Brain microvascular endothelial cell (primary cell): Measurements from ENCODE around the gene JMJD1C.

Source experiments
- DNase-seq: peaks from one replicate; pipeline ENCODE4 v3.0.0-alpha.2; 2020
- H3K27ac ChIP-seq: fragments of 250-450 bp; sonication (Bioruptor Pico); 2 replicates; pipeline ENCODE4 v1.5.1; 2020; ENCODE audit warnings: mild to moderate bottlenecking, moderate library complexity
- H3K27me3 ChIP-seq: fragments of 250-450 bp; sonication (Bioruptor Pico); replicated peaks from 2 replicates; pipeline ENCODE4 v1.5.1; 2020; ENCODE audit warnings: mild to moderate bottlenecking
- H3K36me3 ChIP-seq: fragments of 250-450 bp; sonication (Bioruptor Pico); replicated peaks from 2 replicates; pipeline ENCODE4 v1.5.1; 2020; ENCODE audit warnings: mild to moderate bottlenecking
- H3K4me3 ChIP-seq: 2 replicates; pipeline ENCODE4 v1.5.1; 2011; ENCODE audit warnings: low read depth, mild to moderate bottlenecking, control low read depth, low read length, moderate library complexity
- in situ Hi-C: cut with HindIII; loops from 2 replicates; pipeline ENCODE4 v1.10.0; 2017; ENCODE audit warnings: low sequenced_read_pairs, low pct_ligation_motif_present
- TF ChIP-seq, protein P1 (sequence below): IDR thresholded peaks from 2 replicates; pipeline ENCODE4 v1.5.1; 2011; ENCODE audit warnings: low read depth, mild to moderate bottlenecking, moderate library complexity, low read length, control low read depth, inconsistent platforms; ENCODE audit errors: missing control alignments

The JMJD1C gene

DNA sequence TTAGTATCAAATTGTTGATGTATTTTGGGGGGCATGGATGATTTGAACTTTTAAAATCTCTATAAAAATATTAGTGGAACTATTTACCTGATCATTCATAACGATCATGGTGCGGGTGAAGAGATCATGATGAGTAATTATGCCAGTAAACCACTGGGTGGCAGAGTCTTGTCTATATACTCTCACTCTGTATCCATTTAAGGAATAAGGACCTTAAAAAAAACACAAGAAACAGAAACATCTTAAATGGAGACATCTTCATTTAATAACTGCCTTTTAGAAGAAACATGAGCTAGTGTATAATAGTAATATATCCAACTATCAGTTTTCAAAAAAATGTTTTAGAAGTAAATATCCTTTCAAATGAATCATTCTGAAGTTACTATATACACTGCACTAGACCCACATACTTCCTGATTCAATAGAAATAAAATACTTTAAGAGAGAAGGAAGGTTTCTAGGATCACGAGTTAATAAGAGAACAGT is 248.6 kb downstream of the JMJD1C start:
- Histone ChIP-seq H3K27ac (peak overlapping the region; percentile 28), H3K36me3 (peaks cover 25% of the 10 kb centered on the region), H3K4me3 (no peak overlapping the region), H3K27me3 (no peaks in the 10 kb centered on the region)
- TF ChIP-seq, protein P1, sequence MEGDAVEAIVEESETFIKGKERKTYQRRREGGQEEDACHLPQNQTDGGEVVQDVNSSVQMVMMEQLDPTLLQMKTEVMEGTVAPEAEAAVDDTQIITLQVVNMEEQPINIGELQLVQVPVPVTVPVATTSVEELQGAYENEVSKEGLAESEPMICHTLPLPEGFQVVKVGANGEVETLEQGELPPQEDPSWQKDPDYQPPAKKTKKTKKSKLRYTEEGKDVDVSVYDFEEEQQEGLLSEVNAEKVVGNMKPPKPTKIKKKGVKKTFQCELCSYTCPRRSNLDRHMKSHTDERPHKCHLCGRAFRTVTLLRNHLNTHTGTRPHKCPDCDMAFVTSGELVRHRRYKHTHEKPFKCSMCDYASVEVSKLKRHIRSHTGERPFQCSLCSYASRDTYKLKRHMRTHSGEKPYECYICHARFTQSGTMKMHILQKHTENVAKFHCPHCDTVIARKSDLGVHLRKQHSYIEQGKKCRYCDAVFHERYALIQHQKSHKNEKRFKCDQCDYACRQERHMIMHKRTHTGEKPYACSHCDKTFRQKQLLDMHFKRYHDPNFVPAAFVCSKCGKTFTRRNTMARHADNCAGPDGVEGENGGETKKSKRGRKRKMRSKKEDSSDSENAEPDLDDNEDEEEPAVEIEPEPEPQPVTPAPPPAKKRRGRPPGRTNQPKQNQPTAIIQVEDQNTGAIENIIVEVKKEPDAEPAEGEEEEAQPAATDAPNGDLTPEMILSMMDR = peak; percentile 55
- in situ Hi-C loops = no loop called here
- DNase-seq = peak; percentile 43

DNA sequence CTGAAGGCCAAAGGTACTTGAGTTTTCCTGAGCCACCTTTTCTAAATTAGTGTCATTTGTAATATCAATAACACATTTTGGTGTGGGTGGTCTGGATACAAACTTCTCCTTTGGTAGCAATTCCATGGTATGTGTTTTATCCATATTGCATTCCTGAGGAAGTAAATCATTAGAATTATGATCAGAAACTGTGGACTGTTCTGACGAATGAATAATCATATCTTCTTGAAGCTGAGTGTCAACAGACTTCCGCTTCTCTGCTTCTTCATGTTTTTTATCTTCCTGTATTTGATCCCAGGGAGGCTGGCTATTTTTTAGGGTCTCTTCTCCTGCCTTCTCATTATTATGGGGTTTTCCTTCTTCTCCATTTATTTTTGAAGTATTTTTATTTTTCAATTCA is 251.2 kb downstream of the JMJD1C start:
- Histone ChIP-seq H3K4me3 (no peak overlapping the region), H3K36me3 (peaks cover 32% of the 10 kb centered on the region), H3K27ac (no peak overlapping the region), H3K27me3 (no peaks in the 10 kb centered on the region)
- in situ Hi-C loops = no loop called here
- no peak for DNase-seq
- TF ChIP-seq, protein P1 = no peak

DNA sequence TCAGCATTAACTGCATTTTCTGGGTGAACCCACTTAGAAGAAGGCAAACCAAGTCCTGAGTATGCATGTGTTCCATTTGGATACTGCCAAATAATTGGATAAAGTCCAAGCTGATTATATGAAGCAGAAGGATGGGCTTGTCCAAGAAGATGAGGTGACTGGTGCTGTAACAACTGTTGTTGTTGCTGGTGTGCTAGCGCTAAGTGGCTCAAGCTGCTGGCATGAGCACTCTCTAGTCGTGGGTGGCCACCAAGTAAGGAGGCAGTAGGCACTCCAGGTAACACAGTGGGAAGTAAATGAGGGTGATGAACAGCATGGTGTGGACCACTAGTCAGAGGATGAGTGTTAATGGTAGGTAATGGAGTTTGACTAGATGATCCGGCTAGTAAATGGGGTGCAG is 252.3 kb downstream of the JMJD1C start:
- TF ChIP-seq, protein P1 = no peak
- no peaks in the 10 kb centered on the region for H3K27me3 ChIP-seq
- in situ Hi-C loops = no loop called here
- no peak overlapping the region for H3K4me3 ChIP-seq
- H3K36me3 ChIP-seq = peaks cover 33% of the 10 kb centered on the region
- no peak for DNase-seq
- H3K27ac ChIP-seq = no peak overlapping the region

DNA sequence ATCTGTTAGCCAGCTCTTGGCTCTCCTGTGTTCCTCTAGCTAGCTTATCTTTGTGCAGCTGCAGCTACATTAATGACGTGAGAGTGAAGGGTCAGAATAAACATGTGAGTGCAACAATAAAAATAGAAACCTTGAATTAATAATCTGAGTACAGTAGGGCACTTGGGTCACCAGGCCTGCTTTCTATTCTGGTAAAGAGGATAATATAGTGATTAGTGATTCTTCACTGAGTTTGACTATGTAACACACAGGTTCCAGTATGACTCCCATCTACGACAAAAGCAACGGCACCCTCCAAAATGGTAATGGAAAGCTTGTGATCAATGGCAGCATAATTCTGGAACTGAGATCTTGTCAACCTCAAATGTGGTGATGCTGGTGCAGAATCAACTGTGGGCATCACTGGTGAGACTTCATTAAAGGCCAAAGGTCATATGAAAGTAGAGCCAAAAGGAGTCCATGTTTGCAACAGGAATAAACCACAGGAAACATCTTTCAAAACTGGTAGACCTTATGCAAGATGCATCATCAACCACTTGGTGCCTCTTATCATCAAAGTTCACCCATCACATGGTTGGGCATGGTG is 255.1 kb downstream of the JMJD1C start:
- Histone ChIP-seq H3K36me3 (peaks cover 37% of the 10 kb centered on the region), H3K27ac (peak overlapping the region; percentile 75), H3K4me3 (no peak overlapping the region), H3K27me3 (no peaks in the 10 kb centered on the region)
- no peak for DNase-seq
- in situ Hi-C loops = no loop called here
- TF ChIP-seq, protein P1 = no peak

DNA sequence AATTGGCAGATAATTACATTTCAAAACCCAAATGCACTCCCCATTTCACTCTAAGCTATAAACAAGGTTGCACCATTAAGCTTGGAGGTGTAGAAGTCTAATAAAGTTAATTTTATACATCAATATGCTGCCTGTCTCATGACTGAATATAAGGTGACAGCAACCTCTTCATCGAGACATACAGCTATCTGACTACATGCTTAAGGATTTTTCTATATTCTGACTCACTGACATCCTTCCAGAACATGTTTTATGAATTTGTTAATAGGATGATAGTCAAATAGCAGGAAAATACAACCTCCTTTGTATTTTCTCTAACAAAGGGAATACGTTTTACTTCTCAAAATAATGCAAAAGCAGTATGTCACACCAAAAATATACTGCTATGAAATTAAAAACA is 256.1 kb downstream of the JMJD1C start:
- H3K4me3 ChIP-seq = no peak overlapping the region
- peak overlapping the region; percentile 75 for H3K27ac ChIP-seq
- in situ Hi-C loops = no loop called here
- no peak for DNase-seq
- TF ChIP-seq, protein P1 = no peak
- H3K27me3 ChIP-seq = no peaks in the 10 kb centered on the region
- peaks cover 40% of the 10 kb centered on the region for H3K36me3 ChIP-seq

DNA sequence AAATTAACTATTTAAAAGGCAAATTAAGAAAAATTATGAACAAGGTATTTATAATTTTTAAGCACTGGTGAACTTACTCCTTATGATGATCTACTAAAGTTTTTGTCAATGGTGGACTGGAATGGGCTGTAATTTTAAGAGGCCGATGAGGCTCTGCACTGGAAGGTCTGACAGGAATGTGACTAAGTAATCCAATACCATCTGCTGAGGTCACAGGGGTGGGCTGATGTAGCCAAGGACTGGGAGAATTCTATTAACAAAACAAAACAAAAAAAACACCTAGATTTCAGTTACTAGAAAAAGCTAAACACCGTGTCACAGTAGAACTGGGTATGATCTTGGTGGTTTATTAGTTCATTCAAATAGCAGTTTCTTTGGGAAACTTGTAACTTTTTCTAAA is 256.8 kb downstream of the JMJD1C start:
- TF ChIP-seq, protein P1 = no peak
- H3K27ac ChIP-seq = peak overlapping the region; percentile 75
- no peak overlapping the region for H3K4me3 ChIP-seq
- in situ Hi-C loops = no loop called here
- DNase-seq = peak; percentile 66
- peaks cover 37% of the 10 kb centered on the region for H3K36me3 ChIP-seq
- H3K27me3 ChIP-seq = no peaks in the 10 kb centered on the region
